HG03460 (cell line): Measurements from ENCODE around the gene USH2A.
"Not testable (repeated sequence)": the region's sequence is repeated elsewhere in the genome, so short reads cannot be mapped to it uniquely, and the experiment has no call there.

Source experiments
- ATAC-seq: cut with Tn5 transposase; IDR thresholded peaks from one replicate; pipeline ENCODE4 v1.9.1; 2021; ENCODE audit not compliant: unreplicated experiment

USH2A gene

GRCh38 chr1:216205176-216205575 is 218.1 kb downstream of the USH2A start:
- ATAC-seq: no peak

- ATAC-seq: no peak
Measured at GRCh38 chr1:216201946-216202345, 221.3 kb downstream of the USH2A start.

GRCh38 chr1:216200941-216201340 is 222.3 kb downstream of the USH2A start:
- no peak for ATAC-seq

GRCh38 chr1:216194721-216195120 is 228.5 kb downstream of the USH2A start:
- ATAC-seq: no peak

- ATAC-seq: no peak
Measured at GRCh38 chr1:216193839-216194443, 229.3 kb downstream of the USH2A start.

GRCh38 chr1:216190438-216190837 is 232.8 kb downstream of the USH2A start:
- ATAC-seq: no peak

- no peak for ATAC-seq
Measured at GRCh38 chr1:216186816-216187215, 236.4 kb downstream of the USH2A start.

GRCh38 chr1:216186141-216186540 is 237.1 kb downstream of the USH2A start:
- no peak for ATAC-seq

- no peak for ATAC-seq
Measured at GRCh38 chr1:216184126-216184680, 239.0 kb downstream of the USH2A start.

GRCh38 chr1:216183454-216183853 is 239.8 kb downstream of the USH2A start:
- ATAC-seq: no peak

- ATAC-seq: no peak
Measured at GRCh38 chr1:216183007-216183406, 240.2 kb downstream of the USH2A start.

GRCh38 chr1:216181590-216181989 is 241.7 kb downstream of the USH2A start:
- no peak for ATAC-seq

- no peak for ATAC-seq
Measured at GRCh38 chr1:216178281-216178680, 245.0 kb downstream of the USH2A start.

- ATAC-seq: no peak
Measured at GRCh38 chr1:216176970-216177369, 246.3 kb downstream of the USH2A start.

GRCh38 chr1:216175714-216176113 is 247.5 kb downstream of the USH2A start:
- ATAC-seq: no peak

GRCh38 chr1:216173376-216173995 is 249.8 kb downstream of the USH2A start:
- no peak for ATAC-seq

GRCh38 chr1:216169351-216169750 is 253.9 kb downstream of the USH2A start:
- no peak for ATAC-seq

- no peak for ATAC-seq
Measured at GRCh38 chr1:216168546-216168945, 254.7 kb downstream of the USH2A start.

GRCh38 chr1:216154063-216154462 is 269.2 kb downstream of the USH2A start:
- ATAC-seq: no peak

GRCh38 chr1:216153130-216153529 is 270.1 kb downstream of the USH2A start:
- ATAC-seq: no peak

- ATAC-seq: not testable (repeated sequence)
Measured at GRCh38 chr1:216145451-216146018, 277.7 kb downstream of the USH2A start.
